ENCODE results near the gene PHF5A.
"Not testable (repeated sequence)": the region's sequence is repeated elsewhere in the genome, so short reads cannot be mapped to it uniquely, and the experiment has no call there.

Gene PHF5A

GRCh38 chr22:41448189-41448808 lies 20.2 kb downstream of the PHF5A start:
- in situ Hi-C loops (cut with MboI; ENCODE audit: low sequenced_read_pairs) = no loop called here

GRCh38 chr22:41447435-41448188 lies 20.9 kb downstream of the PHF5A start:
- in situ Hi-C loops (cut with MboI; ENCODE audit: low sequenced_read_pairs) = no loop called here

GRCh38 chr22:41446639-41447434 lies 21.7 kb downstream of the PHF5A start, which contains the start of gene TOB2:
TOB2 (minus strand) TSS chr22:41446801; CDS start chr22:41437345, 9,456 bp downstream.
- in situ Hi-C loops (cut with MboI; ENCODE audit: low sequenced_read_pairs) = no loop called here

DNA sequence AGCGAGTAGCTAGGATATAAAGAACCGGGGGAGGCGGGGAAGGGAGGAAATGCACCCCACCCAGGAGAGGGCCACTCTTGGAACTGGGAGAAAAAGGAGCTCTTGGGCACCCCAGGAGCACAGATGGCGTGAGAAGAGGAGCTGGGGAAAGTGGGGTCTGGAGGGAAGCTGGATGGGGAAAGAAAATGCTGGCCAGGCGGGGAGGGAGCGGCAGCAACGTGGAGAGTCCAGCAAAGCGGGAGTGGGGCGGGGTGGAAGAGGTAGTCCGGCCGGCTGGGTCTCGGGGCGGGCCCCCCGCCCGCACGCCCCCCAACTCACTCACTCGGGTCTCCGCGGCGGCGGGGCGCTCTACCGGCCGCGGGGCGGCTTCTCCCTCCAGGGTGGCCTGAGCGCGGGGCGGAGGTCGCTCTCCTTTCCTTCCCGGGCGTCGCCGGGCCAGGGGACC lies 22.4 kb downstream of the PHF5A start:
- in situ Hi-C loops (cut with MboI; ENCODE audit: low sequenced_read_pairs) = no loop called here

- in situ Hi-C loops (cut with MboI; ENCODE audit: low sequenced_read_pairs) = no loop called here
These were observed 23.1 kb downstream of the PHF5A start for GRCh38 chr22:41445129-41446056.

DNA sequence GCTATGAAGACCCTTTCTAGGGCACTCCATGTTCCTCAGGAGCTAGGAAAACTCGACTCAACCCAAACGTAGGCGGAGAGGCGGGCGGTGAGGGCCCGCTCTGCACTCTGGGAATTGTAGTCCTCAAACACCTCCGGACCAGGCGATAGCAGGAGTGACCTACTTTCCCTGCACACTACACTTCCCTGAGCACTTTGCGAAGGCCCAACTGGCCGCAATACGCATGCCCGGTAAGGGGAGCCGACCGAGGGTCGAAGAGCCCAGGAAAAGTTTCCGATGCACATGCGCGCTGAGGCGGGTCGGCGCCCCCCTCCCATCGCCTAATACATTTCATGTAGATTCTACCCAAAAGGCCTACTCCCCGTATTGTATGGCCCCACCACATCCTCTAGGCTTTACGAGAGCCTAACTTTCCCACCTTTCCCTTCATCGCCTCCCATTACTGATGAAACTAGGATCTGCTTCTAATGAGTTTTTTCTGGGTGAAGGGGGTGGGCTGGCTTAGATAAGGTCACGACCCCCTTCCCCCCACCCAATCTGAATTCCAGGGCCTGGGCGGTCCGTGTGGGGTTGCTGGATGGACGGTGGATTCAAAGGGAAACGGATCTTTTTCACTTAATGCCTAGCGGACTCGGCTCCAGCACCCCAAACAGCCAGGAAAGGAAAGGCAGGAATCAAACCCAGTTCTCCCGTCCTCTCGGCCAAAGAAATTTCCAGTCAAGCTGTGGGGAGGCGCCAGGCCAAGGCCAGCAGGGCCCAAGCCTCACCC lies 23.9 kb downstream of the PHF5A start:
- in situ Hi-C loops (cut with MboI; ENCODE audit: low sequenced_read_pairs) = no loop called here

- in situ Hi-C loops (cut with MboI; ENCODE audit: low sequenced_read_pairs) = no loop called here
These were observed 26.2 kb downstream of the PHF5A start for GRCh38 chr22:41442240-41442792.

GRCh38 chr22:41440511-41440910 lies 28.0 kb downstream of the PHF5A start:
- in situ Hi-C loops (cut with MboI; ENCODE audit: low sequenced_read_pairs) = not testable (repeated sequence)

GRCh38 chr22:41437198-41437597 lies 31.3 kb downstream of the PHF5A start:
- in situ Hi-C loops (cut with MboI; ENCODE audit: low sequenced_read_pairs) = no loop called here

- in situ Hi-C loops (cut with MboI; ENCODE audit: low sequenced_read_pairs) = no loop called here
These were observed 32.0 kb downstream of the PHF5A start for GRCh38 chr22:41436322-41437113.

DNA sequence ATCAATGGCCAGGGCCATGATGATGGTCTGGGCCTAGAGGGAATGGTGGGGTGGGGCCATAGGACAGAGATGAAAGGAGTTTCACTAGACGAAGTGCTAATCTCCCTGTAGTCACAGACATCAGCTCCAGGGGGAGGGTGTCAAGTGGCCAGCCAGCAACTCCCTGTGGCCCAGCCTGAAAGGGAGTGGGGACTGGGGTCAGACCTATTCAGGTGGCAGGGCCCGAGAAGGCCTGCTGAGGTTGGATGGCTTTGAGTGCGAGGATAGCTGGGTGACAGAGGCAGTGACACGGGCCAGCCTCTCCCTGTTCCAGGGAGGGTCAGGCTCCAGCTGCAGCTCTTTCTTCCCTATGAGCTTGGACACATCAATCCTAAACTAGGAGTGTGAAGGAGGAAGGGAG lies 32.9 kb downstream of the PHF5A start:
- in situ Hi-C loops (cut with MboI; ENCODE audit: low sequenced_read_pairs) = no loop called here

DNA sequence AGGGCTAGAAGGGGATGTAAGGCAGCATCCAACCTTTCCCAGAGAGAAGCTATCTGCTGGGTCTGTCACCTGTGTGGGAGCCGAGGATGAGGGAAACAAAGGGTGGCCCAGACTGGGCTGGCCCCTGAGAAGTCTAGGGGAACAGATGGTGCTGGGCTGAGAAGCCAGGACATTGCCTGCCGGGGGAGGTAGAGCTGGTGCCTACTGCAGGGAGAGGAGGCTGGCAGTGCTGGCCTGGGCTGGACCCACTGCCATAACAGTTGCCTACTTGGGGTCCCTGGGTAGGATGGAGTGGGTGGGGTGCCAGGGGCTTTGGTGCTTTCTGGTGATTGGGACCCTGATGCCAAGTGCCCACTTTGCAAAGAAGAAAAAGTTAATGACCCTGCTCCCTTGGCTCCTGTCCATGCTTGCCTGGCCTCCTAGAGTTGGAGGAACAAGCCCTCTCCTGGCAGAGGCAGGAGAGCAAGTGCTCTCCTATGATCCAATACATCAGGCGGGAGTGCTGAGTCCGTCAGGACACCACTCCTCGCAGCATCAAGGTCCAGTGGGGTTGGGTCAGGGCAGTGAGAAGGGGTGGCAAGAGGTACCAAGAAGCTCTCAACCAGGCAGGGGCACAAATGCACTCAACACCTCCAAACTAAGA lies 34.0 kb downstream of the PHF5A start:
- in situ Hi-C loops (cut with MboI; ENCODE audit: low sequenced_read_pairs) = not testable (repeated sequence)

DNA sequence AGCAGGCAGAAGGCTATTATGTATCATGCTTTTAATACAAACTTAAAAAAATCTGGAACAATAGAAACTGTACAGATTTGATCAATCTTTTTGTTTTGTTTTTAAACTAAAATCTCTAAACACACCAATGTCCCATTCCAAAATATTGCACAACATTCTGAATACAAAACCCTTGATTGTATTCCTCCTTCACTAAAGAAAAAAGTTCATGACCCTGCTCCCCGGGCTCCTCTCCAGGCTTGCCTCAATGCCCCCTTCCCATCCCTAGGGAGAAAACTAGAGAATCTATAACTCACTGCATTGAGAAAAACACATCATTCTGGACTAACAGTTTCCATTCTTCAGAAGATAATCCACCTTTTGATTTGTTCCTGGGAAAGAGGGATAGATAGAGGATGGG lies 35.0 kb downstream of the PHF5A start:
- in situ Hi-C loops (cut with MboI; ENCODE audit: low sequenced_read_pairs) = not testable (repeated sequence)

GRCh38 chr22:41431656-41432055 lies 36.8 kb downstream of the PHF5A start:
- in situ Hi-C loops (cut with MboI; ENCODE audit: low sequenced_read_pairs) = no loop called here

DNA sequence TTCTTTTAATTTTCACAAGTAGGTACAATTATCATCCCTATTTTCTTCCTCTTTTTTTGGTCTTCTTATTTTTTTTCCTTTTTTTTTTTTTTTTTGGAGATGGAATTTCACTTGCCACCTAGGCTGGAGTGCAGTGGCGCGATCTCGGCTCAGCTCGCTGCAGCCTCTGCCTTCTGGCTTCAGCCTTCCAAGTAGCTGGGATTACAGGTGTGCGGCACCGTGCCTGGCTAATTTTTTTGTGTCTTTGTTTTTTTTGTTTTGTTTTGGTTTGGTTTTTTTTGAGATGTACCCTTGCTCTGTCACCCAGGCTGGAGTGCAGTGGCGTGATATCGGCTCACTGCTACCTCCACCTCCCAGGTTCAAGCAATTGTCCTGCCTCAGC lies 38.5 kb downstream of the PHF5A start:
- in situ Hi-C loops (cut with MboI; ENCODE audit: low sequenced_read_pairs) = no loop called here

DNA sequence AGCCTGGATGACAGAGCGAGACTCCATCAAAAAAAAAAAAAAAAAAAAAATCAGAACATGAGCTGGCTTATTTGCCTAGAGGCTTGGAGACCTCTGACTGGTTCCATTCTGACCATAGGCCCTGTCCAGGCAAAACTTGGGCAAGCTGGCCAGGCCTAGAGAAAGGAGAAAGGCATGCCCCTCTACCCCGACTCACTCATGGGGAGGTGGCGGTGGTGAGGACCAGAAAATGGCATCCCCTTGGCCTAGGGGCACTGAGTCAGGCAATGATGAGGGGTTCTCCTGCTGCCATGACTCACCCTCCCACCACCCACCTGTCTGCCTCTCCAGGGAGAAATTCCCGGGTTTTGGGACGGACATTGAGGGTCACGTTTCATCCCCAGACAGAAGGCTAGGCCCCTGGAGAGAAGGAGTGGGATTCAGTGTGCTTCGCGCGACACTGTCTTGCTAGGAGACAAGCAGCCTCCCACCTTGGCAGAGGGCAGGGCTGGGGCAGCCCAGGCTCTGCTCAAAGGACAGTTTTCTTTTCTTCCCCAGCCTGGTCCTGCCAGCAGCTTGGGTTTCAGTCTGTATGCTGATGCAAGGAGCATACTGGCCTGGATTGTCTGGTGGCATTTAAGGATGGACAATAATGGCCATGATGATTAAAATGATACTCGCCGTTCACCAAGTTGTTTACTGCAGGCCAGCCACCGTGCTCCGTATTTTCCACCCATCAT lies 39.1 kb downstream of the PHF5A start:
- in situ Hi-C loops (cut with MboI; ENCODE audit: low sequenced_read_pairs) = no loop called here

- in situ Hi-C loops (cut with MboI; ENCODE audit: low sequenced_read_pairs) = no loop called here
These were observed 42.7 kb downstream of the PHF5A start for GRCh38 chr22:41425660-41426365.
